HG03565 (cell line): ENCODE measurements around the gene GRID1.

Experiments
- ATAC-seq: cut with Tn5 transposase; IDR thresholded peaks from one replicate; pipeline ENCODE4 v1.9.1; 2021; ENCODE audit warnings: mild to moderate bottlenecking, moderate library complexity; ENCODE audit not compliant: unreplicated experiment

Gene GRID1

DNA sequence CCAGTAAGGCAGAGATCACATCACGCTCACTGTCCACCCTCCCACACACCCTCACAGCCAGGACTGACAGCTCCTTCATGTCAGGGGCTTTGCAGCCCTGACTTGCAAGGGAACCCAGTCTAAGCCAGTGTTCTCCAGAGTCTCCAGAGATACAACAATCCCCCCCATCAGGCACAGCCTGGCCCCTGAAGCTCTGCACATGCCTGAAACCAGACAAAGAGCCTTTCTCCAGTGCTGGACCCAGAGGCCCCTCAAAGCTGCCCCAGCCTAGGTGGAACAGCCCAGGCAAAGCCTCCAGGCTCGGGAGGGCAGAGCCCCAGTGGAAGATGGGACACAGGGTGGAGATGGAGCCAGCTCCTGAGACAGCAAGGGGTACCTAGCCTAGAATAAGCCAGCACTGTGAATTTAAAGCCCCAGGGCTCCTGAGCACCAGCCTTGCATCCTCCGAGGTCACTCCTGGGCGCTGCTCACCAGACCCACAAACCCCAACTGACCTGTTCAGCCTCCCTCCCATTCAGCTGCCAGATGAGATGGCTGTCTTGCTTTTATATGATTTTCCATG is 50.2 kb downstream of the GRID1 start:
- no peak for ATAC-seq

DNA sequence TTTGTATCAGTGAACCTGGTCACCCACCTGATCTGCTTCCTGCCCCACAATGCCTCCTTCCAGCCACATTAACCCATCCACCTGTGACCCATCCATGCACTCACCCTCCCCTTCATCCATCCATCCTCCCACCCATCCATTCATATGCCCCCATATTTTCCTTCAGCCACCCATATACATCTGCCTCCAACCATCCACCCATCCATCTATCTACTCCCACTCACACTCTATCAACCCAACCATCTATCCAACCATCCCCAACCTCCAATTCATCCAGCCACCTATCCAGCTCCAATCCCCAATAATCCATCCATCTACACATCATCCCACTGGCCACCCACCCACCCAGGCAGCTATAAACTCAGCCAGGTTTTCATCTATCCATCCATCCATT is 51.0 kb downstream of the GRID1 start:
- ATAC-seq: no peak

DNA sequence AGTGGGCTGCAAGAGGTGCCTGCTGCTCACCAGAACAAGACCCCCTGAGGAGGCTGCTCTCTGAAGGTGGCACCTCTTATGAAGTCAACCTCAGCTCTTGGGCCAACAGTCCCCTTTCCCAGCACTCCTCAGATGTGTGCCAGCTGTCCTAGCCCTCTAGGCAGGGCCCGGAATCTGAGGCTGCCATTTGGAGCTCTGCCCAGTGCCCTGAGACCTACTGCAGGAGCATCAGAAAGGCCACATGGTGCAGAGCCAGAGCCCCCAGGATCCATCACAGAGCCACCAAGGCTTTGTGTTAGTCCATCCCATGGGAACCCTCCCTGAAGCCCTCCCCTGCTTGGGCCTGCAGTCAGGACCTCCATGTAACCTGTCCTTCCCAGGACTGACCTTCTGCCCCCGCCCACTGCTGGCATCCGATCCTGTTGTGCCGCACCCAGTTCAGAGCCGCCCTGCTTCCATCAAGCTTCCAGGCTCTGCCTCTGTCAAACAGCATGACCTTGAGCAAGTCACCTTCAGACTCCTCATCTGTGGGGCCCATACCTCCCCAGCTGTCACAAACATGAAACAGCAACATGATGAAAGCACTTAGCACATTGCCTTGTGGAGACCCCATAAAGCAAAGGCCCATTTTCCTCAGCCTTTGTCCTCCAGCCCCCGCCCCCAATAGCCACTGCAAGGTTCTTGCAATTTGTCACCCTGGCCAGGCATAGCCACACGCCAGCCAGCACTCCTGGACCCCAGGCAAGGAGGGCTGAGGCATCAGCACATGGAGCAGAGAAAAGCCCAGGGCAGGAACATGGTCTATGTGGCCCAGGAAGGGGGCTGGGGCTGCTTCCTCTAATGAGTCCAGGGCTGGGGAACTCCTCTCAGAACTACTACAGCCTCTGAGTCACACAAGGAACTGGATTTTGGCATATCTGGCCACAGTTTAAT is 51.7 kb downstream of the GRID1 start:
- no peak for ATAC-seq

DNA sequence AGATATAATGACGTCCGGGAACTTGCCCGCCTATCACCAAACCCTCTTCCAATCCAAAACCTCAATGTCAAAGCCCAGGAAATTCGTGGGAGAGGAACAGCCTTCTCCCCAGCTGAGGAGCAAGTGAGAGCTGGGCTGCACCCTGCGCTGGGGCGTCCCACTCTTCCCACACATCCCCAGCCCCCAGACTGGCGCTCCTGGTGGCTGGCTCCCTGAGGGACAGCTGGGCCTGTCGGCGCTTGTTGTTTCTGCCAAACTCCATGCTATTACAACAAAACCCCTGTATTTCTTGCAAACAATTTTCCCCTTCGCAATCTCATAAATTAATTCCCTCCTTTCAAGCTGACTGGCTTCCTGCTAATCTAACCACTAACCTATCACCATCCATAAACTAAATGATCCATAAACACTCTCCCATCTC is 53.0 kb downstream of the GRID1 start:
- ATAC-seq: no peak

DNA sequence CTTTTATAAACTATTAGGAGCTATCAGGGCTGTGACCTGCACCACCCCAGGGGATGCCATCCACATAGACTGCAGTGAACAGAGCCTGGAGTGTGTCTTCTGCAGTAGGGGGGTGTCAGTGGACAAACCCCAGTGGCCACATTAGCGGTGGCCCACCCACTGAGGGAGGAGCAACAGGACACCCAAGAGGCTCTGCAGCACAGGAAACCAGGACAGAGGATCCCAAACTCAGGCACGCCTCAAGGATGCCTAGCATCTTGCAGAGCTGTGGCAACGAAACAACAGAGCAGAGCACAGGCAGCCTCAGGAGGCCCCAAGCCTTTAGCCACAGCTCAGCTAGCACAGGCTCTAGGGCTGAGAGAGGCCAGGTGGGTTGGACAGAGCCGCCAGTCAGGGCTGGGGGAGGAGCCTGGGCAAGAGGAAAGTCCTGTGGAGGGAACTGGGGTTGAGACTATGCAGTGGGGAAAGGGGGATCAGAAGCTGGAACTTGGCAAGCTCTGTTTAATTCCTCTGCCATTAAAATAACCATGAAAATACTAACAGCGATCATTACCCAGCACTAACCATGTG is 53.8 kb downstream of the GRID1 start:
- no peak for ATAC-seq

DNA sequence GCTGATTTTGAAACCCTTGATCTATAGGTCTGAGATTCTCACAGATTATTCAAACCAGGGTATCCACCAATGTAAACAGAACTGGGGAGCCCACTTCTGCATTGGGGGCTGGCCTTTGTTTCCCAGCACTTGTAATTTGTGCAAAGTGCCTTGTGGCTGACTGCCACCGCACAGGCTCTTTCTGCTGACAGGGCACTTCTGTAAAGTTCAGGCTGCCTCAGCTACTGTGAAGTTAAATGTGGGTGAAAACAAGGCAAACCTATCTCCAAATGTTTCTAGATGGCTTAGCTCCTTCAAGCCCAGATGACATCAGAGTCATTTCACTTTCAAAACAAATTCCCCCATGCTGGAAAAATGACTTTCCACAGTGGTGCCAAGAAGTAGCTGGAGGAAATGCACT is 54.7 kb downstream of the GRID1 start:
- ATAC-seq: no peak

DNA sequence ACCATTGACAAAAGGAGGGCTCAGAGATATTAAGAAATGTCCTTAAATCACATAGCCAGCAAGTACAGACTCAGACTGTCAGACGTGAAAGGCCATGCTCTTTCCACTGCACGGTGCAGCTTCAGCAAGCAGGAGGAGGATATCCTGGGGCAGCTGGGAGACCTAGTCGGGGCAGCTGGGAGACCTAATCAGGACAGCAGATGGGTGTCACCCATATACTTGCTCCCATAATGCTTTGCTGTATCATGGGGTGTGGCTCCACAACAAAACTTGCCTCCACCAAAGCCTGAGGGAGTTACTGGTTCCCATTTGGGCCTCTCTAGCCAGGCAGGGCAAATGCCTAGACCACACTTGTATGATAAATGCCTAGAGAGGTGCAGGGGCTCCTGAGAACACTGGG is 55.4 kb downstream of the GRID1 start:
- ATAC-seq: no peak

DNA sequence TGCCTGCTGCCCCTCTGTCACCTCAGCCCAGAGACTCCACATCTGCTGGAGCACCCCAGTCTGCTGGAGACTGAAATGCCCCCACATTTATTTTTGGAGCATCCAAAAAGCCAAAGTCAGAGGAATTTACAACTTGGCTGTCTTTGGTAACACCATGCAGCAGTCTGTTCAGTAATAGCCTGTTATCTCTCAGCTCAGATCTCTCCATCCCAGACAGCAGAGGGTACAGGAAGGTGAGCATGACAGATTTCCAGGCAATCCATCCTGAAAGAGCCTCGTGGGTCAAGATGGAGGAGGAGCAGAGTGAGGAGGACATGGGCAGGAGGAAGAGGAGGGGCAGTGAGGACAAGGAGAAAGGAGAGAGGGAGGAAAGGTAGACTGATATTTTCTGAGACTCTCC is 55.9 kb downstream of the GRID1 start:
- ATAC-seq: no peak

DNA sequence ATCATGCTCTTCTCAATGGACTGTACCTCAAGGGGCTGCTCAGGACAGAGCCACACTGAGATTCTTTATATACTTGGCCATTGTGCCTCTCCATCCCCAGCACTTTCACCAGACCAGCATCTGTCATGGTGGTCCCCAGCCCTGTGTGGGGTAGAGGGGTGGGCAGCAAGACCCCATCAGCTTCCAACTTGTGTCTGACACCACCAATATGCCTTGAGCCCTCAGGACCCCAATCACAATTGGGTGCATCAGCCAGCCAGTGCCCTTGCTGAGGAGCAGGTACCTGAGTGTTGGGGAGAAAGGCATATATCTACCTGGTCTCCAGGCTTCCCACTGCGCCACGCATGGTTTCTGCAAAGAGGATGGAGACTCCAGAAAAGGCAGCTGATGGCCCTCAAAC is 56.3 kb downstream of the GRID1 start:
- ATAC-seq: no peak

DNA sequence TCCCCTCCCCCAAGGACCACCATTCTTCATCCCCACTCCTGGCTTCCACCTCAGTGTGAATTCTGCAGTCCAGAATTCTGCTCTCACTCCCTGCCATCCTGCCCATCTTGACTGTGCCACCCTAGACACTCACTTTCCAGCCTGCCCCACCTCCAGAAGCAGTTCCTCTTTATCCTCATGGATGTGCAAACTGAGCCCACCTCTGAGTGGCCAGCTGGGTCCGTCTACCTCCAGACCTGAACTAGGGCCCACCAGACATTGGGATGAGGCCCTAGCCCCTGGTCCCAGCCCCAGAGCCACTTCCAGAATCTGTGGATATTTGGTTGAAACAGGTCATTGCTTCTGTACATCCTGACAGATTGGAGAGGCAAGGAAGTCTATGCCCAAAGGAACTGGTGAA is 58.5 kb downstream of the GRID1 start:
- no peak for ATAC-seq

DNA sequence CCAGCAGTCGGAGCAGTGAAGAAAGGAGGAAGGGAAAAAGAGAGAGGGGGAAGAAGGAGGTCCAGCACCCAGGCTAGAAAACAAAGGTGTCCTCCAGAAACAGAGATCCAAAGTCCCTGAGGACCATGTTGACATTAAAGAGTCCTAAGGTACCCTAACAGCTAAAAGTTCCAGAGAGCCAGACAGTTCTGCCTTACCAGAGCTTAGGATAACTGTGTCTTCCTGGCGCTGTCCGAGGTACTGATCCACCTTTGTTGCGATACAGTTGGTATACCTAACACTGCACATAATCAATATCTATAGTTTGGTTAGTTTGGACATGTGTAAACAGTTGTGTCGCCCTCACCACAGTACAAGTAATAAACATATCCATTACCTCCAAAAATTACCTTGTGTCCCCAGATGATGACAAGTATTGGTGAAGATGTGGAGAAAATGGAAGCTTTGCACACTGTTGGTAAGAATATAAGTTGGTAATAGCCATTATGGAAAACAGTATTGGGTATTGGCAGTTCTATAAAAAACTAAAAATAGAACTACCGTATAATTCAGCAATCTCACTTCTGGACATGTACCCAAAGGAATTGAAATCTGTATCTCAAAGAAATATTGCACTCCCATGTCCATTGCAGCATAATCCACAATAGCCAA is 59.8 kb downstream of the GRID1 start:
- no peak for ATAC-seq

DNA sequence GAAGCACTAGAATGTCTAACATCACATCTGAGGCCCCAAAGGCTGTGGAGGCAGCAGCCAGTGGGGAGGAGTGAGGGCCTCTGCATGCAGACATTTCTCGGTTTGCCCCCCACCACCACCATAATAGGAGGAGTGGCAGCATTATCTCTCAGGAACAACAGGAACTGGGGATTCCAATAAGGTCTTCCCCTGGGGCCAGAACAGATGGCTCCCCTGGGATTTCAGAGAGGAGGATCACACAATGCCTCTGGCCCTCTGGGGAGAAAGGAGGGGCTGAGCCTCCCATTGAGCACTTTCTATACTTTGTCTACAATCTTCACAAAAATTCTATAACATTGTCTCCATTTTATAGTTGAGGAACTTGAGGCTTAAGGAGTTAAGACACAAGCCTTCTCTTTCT is 61.1 kb downstream of the GRID1 start:
- ATAC-seq: no peak

DNA sequence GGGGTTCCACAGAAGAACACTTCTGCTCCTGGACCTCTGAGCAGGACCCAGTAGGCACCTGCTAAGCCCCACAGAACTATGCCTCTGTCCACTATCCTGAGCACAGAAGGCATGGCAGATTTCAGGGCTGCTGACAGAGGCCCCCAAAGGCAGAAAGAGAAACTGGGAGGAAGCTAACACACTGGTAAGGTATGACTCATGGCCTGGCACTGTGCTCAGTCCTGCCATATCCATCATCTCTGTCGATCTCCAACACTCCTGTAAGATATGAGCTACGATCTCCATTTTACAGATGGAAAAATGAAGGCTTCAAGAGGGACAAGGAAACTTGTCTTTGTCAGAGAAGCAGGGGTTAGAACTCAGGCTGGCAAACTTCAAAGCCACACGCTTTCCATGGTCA is 62.2 kb downstream of the GRID1 start:
- ATAC-seq: no peak

DNA sequence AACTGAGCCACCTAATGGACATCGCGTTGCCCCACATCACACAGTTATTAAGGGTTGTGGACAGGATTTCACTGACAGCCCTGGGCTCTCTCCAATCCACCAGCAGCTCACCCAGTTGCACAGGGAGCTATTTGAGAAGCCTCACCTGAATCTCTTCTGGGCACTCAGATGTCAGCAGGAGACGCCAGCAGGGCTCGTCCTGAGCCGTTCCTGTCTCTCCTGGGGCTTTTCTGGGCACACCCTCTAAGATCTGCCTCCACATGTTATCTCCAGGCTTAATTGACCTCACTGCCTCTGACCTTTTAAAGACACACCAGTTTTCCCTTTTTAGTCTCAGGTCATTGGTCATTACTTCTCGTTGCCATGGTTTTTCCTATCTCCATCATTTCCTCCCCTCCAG is 63.0 kb downstream of the GRID1 start:
- ATAC-seq: no peak

DNA sequence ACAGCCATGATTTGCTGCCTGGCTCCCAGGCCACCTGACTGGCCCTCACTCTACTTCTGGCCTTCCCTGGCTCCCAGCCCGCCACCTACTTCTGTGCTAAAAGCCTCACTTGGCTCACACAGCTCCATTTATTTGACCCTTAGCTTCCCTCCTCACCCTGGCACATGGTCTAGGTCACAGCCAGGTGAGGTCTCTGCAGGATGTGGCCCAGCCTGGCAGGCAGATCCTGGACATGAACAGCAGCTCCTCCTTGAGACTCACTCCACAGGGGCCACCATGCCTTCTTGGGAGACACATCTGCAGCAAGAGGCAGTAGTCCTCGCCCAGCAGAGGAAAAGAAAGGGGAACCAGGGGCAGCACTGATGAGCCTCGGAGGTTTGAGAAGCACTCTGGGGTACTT is 64.6 kb downstream of the GRID1 start:
- no peak for ATAC-seq

DNA sequence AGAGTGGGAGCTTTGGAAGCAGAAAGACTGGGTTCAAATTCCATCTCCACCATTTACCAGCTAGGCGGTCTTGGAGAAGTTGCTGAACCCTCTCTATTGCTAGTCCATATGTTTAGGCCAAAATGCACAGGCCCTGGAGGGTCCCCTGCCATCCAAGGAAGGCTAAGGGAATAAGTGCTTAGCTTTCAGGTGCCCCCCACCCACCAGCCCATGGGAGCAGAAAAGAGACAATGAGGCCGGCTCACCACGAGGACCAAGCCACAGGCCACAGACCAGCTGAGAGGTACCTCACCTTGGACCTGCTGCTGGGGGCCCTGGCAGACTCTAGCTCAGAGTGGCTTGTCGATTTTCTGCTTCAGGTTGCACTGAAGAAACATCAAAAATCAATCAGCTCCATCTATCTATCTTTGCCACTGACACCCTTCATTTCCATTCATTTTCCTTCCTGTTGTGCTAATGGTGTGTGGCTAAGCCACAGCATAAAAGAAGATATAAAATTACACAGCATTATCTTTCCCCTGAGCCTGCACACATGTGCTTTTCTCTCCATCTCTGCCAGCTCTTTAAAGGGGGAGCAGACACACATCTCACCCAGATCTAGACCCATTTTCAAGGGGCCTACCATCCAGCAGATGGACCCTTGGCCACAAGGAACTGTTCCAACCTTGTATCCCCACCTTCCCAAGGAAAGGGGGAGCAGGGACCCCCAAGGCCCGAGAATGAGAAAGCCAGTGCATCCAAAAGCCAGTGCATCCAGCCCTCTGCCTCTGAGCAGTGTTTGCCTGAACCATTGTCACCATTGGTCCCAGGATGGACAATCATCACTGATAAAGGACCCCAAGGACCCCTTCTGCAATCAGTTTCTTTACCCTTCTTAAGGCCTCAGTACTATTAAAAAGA is 65.4 kb downstream of the GRID1 start:
- ATAC-seq: no peak

DNA sequence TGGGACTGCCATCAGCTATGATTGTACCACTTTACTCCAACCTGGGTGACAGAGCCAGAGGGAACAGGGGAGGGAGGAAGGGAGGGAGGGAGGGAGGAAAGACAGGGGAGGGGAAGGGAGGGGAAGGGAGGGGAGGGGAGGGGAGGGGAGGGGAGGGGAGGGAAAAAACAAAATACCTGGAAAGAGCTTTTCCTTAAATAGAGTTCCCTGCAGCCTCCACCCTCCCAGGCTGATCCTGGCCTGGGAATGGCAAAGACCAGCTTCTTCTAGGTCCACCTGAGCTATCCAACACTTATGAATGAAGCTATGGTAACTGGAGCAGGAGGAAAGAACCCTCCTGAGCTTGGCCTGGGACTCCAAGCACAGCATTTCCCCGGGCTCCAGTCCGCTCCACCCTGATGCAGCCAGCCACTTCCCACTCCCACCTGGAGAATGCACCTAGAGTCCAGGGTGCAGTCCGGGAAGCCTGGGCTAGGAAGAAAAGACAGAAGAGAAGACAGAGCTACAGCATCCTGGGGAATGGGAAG is 66.1 kb downstream of the GRID1 start:
- no peak for ATAC-seq

DNA sequence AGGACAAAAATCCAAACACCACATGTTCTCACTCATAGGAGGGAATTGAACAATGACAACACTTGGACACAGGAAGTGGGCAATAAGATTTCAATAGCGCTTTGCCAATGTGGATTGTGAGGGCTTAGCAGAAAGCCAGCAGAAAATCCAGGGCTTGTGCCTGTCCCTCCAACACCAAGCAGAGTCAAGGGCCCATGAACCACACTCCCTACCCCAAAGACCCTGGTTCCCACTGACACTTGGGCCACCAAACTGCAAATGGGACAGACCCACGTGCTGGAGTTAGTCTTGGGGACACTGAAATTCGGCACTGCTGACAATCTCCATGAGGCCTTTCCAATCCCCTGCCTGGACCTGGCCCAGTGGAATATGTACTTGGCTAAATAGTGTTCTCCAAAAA is 67.0 kb downstream of the GRID1 start:
- no peak for ATAC-seq

DNA sequence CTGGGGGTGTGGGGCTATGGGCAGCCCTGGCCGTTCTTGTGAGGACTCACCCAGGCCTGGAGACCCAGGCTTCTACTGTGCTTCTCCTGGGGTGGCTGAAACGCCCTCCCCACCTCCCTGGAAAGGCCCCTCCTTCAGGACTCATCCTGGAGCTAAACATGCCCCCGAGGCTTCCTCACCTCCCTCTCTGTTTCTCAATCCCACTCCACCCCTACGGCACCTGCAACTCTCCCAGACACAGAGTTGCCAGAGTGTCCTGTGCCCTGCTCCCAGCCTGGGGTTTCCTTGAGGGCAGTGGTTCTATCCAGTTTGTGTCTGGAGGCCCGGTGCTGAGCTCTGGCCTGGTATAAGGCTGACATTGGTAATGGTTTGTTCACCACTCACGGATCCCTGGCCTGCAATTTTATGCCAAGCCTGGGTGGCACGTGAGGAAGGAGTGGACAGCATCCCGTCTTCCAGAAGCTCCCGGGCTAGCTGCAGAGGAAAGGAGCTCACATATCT is 68.0 kb downstream of the GRID1 start:
- no peak for ATAC-seq

DNA sequence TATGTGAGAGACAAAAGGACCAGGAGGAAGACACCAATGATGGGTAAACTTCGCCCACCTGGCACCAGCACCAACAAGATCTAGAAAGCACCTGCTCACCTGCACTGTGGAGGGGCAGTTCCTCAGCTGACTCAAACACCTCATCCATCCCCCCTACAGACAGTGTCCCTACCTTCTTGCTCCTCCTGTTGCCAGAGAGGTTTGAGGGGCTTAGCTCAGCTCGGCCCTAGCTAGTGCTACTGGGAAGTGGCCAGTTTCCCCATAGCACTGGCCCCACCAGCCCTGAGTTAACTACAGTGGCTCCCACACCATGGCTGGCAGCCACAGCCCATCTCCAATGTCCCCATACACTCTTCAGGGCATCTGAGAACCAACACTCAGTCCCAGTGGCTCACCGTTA is 70.8 kb downstream of the GRID1 start:
- ATAC-seq: no peak
